Activated effector memory CD4-positive, alpha-beta T cell treated with anti-CD3 and anti-CD28 coated beads, Interleukin-2, amount 50 U/mL, for 16 hours (primary cell): ENCODE data around the gene SNAPC5.
"Not testable (repeated sequence)": the region's sequence is repeated elsewhere in the genome, so short reads cannot be mapped to it uniquely, and the experiment has no call there.

Experiments used
- DNase-seq: peaks from one replicate; pipeline ENCODE4 v3.0.0-alpha.2; 2020

SNAPC5 gene

DNA sequence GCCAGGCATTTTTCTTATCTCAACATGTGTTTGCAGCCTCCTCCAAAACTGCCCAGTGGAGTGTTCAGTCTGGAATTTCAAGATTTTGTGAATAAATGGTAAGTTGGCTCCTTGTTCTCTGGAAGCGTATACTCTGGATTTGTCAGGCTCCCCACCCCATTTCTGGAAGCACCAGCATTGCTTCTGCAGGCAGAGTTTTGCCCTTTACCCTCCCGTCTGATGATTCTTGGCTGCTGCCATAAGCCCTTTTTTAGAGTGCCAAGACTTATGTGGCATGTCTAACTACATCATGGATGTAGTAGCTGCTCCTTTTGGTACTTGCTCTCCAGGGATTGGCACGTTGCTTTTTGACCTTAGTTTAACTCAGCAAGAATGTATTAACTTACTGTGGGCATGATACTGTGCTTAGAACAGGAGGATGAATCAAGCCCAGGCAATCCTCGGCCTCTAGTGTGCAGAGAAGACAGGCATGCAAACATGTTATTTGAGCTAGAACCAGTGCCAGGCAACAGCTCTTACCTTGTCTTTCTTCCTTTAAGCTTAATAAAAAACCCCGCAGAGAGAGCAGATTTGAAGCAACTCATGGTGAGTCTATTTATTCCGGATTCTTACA, 8.3 kb downstream of the SNAPC5 start:
- DNase-seq = no peak

GRCh38 chr15:66488525-66488924, 9.0 kb downstream of the SNAPC5 start:
- no peak for DNase-seq

GRCh38 chr15:66486887-66487286, 10.7 kb downstream of the SNAPC5 start:
- no peak for DNase-seq

- no peak for DNase-seq
Measured at GRCh38 chr15:66484539-66485112, 12.9 kb downstream of the SNAPC5 start.

DNA sequence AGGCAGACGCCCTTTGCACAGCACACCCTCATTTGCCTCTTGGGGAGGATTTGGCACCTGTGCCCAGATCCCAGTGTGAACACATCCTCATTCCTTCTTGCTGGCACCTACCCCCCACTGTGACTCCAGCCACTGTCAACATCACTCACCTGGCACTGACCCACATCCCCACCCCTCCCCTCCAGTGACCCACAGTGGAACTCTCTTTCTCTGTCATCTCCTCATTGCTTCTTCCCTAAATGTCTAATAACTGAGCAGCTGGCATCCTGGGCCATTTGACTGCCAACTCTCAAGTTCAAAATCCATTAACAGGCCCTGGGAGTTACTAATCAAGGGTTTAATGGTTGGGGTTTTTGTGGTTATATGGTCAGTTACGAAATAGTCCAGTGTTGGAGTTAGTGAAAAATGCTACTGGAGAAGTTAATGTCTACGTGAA, 14.4 kb downstream of the SNAPC5 start:
- DNase-seq = no peak

- DNase-seq = no peak
Measured at GRCh38 chr15:66482539-66482938, 15.0 kb downstream of the SNAPC5 start.

DNA sequence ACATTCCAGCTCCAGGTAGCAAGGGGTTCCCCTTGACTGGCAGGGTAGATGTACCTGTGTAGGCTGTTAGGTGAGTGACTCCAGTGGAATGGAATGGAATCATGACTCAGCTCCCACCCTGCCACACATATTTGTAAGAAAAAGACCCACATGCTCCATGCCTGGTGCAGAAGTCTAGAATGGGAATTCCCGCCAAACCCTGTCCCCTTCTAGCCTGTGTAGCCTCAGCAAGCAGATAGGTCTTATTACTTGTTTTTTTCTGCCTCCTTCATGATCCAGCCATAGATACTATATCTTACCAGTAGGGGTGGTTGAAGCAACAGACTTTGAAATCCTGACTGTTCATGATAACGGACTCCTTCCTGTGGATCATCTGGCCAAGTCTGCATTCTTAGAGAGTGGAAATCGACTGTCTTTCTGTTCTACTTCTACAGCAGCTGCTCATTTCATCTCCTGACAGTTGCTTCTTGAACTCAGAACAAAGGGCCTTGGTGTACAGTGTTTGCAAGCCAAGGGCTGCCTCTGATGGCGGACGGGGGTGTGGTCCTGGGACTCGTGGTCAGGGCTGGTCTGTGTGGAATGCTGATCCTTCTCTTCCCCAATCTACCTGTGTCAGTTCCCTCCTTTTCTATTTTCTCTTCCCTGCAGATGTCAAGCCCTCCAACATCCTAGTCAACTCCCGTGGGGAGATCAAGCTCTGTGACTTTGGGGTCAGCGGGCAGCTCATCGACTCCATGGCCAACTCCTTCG, 16.3 kb downstream of the SNAPC5 start:
- DNase-seq = no peak

GRCh38 chr15:66480267-66480666, 17.3 kb downstream of the SNAPC5 start:
- DNase-seq = no peak

DNA sequence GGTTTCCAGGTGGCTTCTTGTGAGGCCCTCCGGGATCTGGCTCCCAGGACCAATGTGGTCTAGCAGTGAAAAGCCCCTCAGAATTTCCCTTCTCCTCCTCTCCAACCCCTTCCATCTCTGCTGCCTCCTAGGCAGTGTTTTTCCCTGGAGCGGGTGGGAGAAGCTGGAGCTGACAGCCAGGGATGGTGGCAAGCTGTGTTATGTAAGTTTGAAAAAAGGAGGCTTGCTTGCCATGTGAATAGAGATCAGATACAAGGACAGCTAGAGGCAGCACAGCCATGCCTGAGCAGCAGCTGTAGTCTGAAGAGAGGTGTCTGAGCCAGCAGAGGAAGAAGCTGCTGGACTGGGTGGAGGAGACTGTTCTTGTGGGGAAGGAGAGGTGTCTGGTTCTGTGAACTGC, 20.6 kb downstream of the SNAPC5 start:
- no peak for DNase-seq

- DNase-seq = no peak
Measured at GRCh38 chr15:66476535-66476934, 21.0 kb downstream of the SNAPC5 start.

- no peak for DNase-seq
Measured at GRCh38 chr15:66474963-66475362, 22.6 kb downstream of the SNAPC5 start.

GRCh38 chr15:66474135-66474534, 23.4 kb downstream of the SNAPC5 start:
- DNase-seq = no peak

DNA sequence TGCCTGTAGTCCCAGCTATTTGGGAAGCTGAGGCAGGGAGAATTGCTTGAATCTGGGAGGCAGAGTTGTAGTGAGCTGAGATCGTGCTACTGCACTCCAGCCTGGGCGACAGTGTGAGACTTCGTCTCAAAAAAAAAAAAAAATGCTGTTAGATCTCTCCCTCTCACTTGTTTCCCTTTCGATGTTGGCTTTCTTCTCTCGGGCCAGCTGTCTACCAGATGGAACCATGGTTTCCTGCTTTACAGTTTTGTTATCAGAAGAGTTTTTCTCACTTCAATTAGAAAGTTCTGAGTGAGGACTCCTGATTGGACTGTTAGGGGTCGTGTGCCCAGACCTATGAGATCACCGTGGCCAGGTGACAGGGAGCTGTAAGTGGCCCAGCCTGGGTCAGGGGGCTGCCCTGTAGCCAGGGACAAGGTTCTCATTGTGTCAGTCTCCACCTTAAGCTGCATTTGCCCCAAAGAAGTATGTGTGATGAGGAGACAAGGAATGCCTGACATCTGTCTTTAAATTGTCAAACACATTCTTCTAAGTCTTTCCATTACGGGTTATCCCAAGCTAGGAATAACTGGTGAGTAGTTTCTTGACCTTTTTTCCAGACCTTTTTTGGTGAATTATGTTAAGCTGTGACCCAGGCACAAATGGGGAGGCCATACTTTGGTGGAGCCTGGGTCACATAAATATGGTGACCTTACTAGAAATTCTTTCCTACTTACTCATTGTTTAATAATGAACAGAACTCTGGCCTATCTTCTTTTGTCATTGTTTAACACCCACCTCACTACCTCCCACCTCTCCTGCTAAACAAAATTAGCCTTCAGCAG, 25.2 kb downstream of the SNAPC5 start:
- peak; percentile 71 for DNase-seq

DNA sequence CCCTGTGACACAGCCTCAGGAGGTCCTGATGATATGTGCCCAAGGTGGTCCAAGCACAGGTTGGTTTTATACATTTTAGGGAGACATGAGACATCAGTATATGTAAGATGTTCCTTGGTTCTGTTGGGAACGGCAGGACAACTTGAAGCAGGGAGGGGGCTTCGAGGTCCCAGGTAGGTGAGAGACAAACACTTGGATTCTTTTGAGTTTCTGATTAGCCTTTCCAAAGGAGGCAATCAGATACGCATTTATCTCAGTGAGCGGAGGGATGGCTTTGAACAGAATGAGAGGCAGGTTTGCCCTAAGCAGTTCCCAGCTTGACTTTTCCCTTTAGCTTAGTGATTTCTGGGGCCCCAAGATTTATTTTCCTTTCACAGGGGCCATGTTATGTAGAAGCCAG, 26.7 kb downstream of the SNAPC5 start:
- DNase-seq = not testable (repeated sequence)

GRCh38 chr15:66467162-66468040, 30.2 kb downstream of the SNAPC5 start:
- not testable (repeated sequence) for DNase-seq

DNA sequence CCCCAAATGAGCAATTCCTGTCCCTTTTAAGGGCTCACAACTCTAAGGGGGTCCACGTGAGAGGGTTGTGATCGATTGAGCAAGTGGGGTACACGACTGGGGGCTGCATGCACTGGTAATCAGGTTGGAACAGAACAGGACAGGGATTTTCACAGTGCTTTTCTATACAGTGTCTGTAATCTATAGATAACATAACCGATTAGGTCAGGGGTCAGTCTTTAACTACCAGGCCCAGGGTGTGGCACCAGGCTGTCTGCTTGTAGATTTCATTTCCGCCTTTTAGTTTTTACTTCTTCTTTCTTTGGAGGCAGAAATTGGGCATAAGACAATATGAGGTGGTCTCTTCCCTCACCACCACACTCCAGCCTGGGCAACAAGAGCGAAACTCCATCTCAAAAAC, 32.3 kb downstream of the SNAPC5 start:
- not testable (repeated sequence) for DNase-seq

DNA sequence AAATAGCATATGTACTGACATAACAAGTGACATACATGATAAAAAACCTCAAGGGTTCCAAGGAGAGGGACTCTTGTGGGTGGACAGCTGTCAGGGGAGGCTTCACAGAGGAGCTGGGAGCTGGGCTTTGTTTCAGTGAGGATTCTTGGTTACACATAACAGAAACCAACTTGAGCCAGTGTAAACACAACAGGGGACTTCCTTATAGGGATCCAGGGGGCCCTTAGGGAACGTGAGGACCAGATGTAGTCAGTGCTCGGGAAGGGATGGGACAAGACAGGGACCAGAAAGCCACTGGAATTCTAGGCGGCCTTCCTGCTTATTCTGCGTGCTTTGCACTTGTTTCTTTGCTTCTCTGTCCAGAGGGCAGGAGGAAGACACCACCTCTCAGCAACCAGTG, 34.9 kb downstream of the SNAPC5 start:
- DNase-seq = no peak

DNA sequence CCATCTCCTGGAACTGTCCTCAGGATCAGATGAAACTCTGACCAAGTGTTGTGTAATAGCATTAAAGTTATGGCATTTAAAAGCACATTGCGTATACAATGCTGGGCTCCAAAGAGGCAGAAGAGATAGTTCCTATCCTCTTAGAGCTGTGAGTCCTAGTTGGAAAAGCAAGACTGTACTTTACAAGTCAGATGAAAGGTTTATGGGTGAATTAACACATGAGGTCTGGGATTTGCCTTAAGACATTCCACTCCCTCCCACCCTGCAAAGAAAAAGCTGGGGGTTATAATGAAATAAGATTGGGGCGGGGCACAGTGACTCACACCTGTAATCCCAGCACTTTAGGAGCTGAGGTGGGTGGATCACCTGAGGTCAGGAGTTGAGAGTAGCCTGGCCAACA, 35.6 kb downstream of the SNAPC5 start:
- DNase-seq = no peak

DNA sequence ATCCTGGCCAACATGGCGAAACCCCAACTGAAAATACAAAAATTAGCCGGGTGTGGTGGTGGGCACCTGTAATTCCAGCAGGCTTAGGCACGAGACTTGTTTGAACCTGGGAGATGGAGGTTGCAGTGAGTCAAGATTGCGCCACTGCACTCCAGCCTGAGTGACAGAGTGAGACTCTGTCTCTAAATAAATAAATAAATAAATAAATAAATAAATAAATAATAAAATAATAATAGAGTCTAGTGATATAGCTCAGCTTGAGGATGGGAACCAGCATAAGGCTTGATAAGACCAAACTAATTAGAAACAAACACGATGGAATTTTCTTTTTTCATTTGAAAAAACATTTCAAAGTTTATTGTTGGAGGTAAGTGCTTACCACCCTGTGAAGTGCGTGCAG, 36.3 kb downstream of the SNAPC5 start:
- DNase-seq = not testable (repeated sequence)

DNA sequence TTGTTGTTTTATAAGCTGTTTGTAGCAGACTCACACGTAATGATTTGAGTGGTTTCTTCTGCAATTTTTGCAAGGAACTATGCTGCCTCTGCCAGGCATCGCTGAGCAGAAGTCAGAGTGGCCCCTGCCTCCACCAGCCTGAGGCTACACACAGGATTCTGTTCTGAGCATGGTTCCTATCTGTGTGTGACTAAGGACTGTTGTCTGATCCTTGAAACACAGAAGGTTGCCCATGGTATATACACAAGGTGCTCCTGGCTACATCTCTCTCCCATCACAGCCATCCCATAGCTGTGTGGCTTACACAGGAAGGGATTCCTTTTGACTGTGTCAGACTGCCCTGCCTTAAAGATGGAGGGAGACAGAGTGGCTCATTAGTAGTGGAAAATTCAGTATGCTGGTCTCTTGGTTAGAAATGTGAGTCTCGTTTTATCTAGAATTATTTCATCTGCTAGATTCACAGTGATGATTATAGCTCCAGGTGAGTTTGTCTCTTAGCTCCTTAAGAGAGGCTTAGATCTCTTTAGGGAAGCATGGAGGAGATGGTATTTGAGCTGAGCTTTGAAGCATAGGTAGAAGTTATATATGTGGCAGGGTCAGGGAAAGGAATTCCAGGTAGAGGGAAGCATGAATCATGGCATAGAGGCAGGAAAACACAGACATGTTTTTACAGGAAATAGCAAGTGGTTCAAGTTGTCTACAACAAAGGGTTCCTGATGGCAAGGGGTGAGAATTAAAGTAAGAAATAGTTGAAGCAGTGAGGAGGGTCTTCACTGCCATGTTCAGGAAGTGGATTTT, 37.5 kb downstream of the SNAPC5 start:
- DNase-seq = no peak

GRCh38 chr15:66456211-66456610, 41.4 kb downstream of the SNAPC5 start:
- no peak for DNase-seq

- DNase-seq = no peak
Measured at GRCh38 chr15:66454143-66454542, 43.4 kb downstream of the SNAPC5 start.
